HEK293 (cell line): Measurements from ENCODE around the gene CDCP2.

Experiments used
- CTCF ChIA-PET: fragments of 350-600 bp; formaldehyde crosslinking; extraction: SDS; loops from one replicate; lab custom pipeline; 2021; ENCODE audit warnings: antibody characterized with exemption; lab: Yijun Ruan, JAX
- POLR2A ChIA-PET: fragments of 300-600 bp; formaldehyde crosslinking; extraction: SDS; loops from one replicate; lab custom pipeline; 2020; ENCODE audit warnings: antibody characterized with exemption, inconsistent platforms; lab: Yijun Ruan, JAX
- H3K27ac ChIP-seq: fragments of 200-500 bp; sonication (Bioruptor generic); 2 replicates; pipeline ENCODE4 v1.5.1; 2014; ENCODE audit warnings: low read depth, low read length, control low read depth, inconsistent platforms; ENCODE audit errors: extremely low read depth
- H3K36me3 ChIP-seq, 2 experiments: fragments of 200-500 bp in 1 of 2; sonication (Bioruptor generic) in 1 of 2; 1 replicate in 1 of 2; 2 replicates in 1 of 2; pipeline ENCODE4 v1.5.1; 2014 to 2017; ENCODE audit warnings: inconsistent platforms in 2 of 2, low read length in 2 of 2; ENCODE audit not compliant: control insufficient read depth in 2 of 2, insufficient read depth in 1 of 2
- H3K4me1 ChIP-seq: fragments of 200-500 bp; sonication (Bioruptor generic); 2 replicates; pipeline ENCODE4 v1.5.1; 2014; ENCODE audit warnings: mild to moderate bottlenecking, low read length, inconsistent platforms; ENCODE audit not compliant: control insufficient read depth, insufficient read depth
- H3K4me3 ChIP-seq: 2 replicates; pipeline ENCODE4 v1.5.1; 2011; ENCODE audit warnings: low read depth, mild to moderate bottlenecking, control low read depth, low read length, moderate library complexity
- H3K9me3 ChIP-seq: fragments of 200-500 bp; sonication (Bioruptor generic); 2 replicates; pipeline ENCODE4 v1.5.1; 2014; ENCODE audit warnings: low read depth, low read length, inconsistent platforms; ENCODE audit not compliant: control insufficient read depth, insufficient read depth
- GFI1B ChIP-seq: fragments of 450-650 bp; formaldehyde crosslinking; IDR thresholded peaks from 2 replicates; pipeline ENCODE4 v1.5.1; 2016; ENCODE audit warnings: missing biosample characterization, missing genetic modification characterization
- GLI4 ChIP-seq: fragments of 450-650 bp; formaldehyde crosslinking; IDR thresholded peaks from 2 replicates; pipeline ENCODE4 v1.5.1; 2016; ENCODE audit warnings: missing biosample characterization, missing genetic modification characterization
- SP2 ChIP-seq: fragments of 450-650 bp; formaldehyde crosslinking; IDR thresholded peaks from 2 replicates; pipeline ENCODE4 v1.5.1; 2016; ENCODE audit warnings: missing biosample characterization, missing genetic modification characterization
- ZBTB1 ChIP-seq: fragments of 450-650 bp; formaldehyde crosslinking; IDR thresholded peaks from 2 replicates; pipeline ENCODE4 v1.5.1; 2016; ENCODE audit warnings: missing biosample characterization, missing genetic modification characterization
- ZFP41 ChIP-seq: fragments of 450-650 bp; formaldehyde crosslinking; IDR thresholded peaks from 2 replicates; pipeline ENCODE4 v1.5.1; 2016; ENCODE audit warnings: missing biosample characterization, missing genetic modification characterization, borderline replicate concordance
- ZNF10 ChIP-seq: fragments of 450-650 bp; formaldehyde crosslinking; IDR thresholded peaks from 2 replicates; pipeline ENCODE4 v1.5.1; 2017; ENCODE audit warnings: missing biosample characterization, missing genetic modification characterization
- ZNF121 ChIP-seq: fragments of 450-650 bp; formaldehyde crosslinking; IDR thresholded peaks from 2 replicates; pipeline ENCODE4 v1.5.1; 2016; ENCODE audit warnings: missing biosample characterization, missing genetic modification characterization
- ZNF132 ChIP-seq: fragments of 450-650 bp; formaldehyde crosslinking; IDR thresholded peaks from 2 replicates; pipeline ENCODE4 v1.5.1; 2017; ENCODE audit warnings: missing biosample characterization, missing genetic modification characterization, borderline replicate concordance
- ZNF133 ChIP-seq: fragments of 450-650 bp; formaldehyde crosslinking; IDR thresholded peaks from 2 replicates; pipeline ENCODE4 v1.5.1; 2016; ENCODE audit warnings: missing biosample characterization, missing genetic modification characterization
- ZNF19 ChIP-seq: fragments of 450-650 bp; formaldehyde crosslinking; IDR thresholded peaks from 2 replicates; pipeline ENCODE4; 2016; ENCODE audit warnings: missing biosample characterization, missing genetic modification characterization, low read depth
- ZNF221 ChIP-seq: fragments of 450-650 bp; formaldehyde crosslinking; IDR thresholded peaks from 2 replicates; pipeline ENCODE4 v1.5.1; 2017; ENCODE audit warnings: missing biosample characterization, missing genetic modification characterization, borderline replicate concordance
- ZNF239 ChIP-seq: fragments of 450-650 bp; formaldehyde crosslinking; IDR thresholded peaks from 2 replicates; pipeline ENCODE4 v1.5.1; 2016; ENCODE audit warnings: missing biosample characterization, missing genetic modification characterization
- ZNF473 ChIP-seq: fragments of 450-650 bp; formaldehyde crosslinking; IDR thresholded peaks from 2 replicates; pipeline ENCODE4 v1.5.1; 2017; ENCODE audit warnings: missing biosample characterization, missing genetic modification characterization
- ZNF510 ChIP-seq: fragments of 450-650 bp; formaldehyde crosslinking; IDR thresholded peaks from 2 replicates; pipeline ENCODE4 v1.5.1; 2018; ENCODE audit warnings: mild to moderate bottlenecking, missing genetic modification characterization, missing biosample characterization; ENCODE audit not compliant: insufficient replicate concordance
- ZNF555 ChIP-seq: fragments of 450-650 bp; formaldehyde crosslinking; conservative IDR thresholded peaks from 2 replicates; pipeline ENCODE4 v1.5.1; 2017; ENCODE audit warnings: missing biosample characterization, mild to moderate bottlenecking, missing genetic modification characterization, inconsistent platforms
- ZNF626 ChIP-seq: fragments of 450-650 bp; sonication (Bioruptor Pico); formaldehyde crosslinking; IDR thresholded peaks from 2 replicates; pipeline ENCODE4 v1.5.1; 2018; ENCODE audit warnings: missing biosample characterization, missing genetic modification characterization, inconsistent platforms
- ZNF830 ChIP-seq: fragments of 450-650 bp; IDR thresholded peaks from 2 replicates; pipeline ENCODE4 v1.5.0; 2018; ENCODE audit warnings: missing biosample characterization, missing genetic modification characterization, low read depth, mild to moderate bottlenecking, moderate library complexity
- ZNF837 ChIP-seq: fragments of 450-650 bp; formaldehyde crosslinking; IDR thresholded peaks from 2 replicates; pipeline ENCODE4 v1.5.1; 2016; ENCODE audit warnings: missing biosample characterization, missing genetic modification characterization
- TF ChIP-seq, protein P1 (sequence below): fragments of 450-650 bp; formaldehyde crosslinking; IDR thresholded peaks from 2 replicates; pipeline ENCODE4 v1.5.1; 2016; ENCODE audit warnings: missing biosample characterization, missing genetic modification characterization
- TF ChIP-seq, protein P2 (sequence below): sonication (generic); formaldehyde crosslinking; IDR thresholded peaks from 2 replicates; pipeline ENCODE4 v1.8.1; 2022; ENCODE audit warnings: mild to moderate bottlenecking, moderate library complexity, missing genetic modification reagents
- TF ChIP-seq, protein P3 (sequence below): fragments of 450-650 bp; formaldehyde crosslinking; IDR thresholded peaks from 2 replicates; pipeline ENCODE4 v1.5.1; 2016; ENCODE audit warnings: missing biosample characterization, missing genetic modification characterization
- TF ChIP-seq, protein P4 (sequence below): fragments of 450-650 bp; formaldehyde crosslinking; optimal IDR thresholded peaks from 2 replicates; pipeline ENCODE3; 2016; ENCODE audit warnings: missing biosample characterization, mild to moderate bottlenecking, missing genetic modification characterization
- TF ChIP-seq, protein P5 (sequence below): fragments of 450-650 bp; formaldehyde crosslinking; IDR thresholded peaks from 2 replicates; pipeline ENCODE4; 2016; ENCODE audit warnings: missing biosample characterization, missing genetic modification characterization
- TF ChIP-seq, protein P6 (sequence below): fragments of 450-650 bp; formaldehyde crosslinking; IDR thresholded peaks from 2 replicates; pipeline ENCODE4 v1.5.1; 2016; ENCODE audit warnings: missing biosample characterization, missing genetic modification characterization, low read depth

Gene CDCP2

DNA sequence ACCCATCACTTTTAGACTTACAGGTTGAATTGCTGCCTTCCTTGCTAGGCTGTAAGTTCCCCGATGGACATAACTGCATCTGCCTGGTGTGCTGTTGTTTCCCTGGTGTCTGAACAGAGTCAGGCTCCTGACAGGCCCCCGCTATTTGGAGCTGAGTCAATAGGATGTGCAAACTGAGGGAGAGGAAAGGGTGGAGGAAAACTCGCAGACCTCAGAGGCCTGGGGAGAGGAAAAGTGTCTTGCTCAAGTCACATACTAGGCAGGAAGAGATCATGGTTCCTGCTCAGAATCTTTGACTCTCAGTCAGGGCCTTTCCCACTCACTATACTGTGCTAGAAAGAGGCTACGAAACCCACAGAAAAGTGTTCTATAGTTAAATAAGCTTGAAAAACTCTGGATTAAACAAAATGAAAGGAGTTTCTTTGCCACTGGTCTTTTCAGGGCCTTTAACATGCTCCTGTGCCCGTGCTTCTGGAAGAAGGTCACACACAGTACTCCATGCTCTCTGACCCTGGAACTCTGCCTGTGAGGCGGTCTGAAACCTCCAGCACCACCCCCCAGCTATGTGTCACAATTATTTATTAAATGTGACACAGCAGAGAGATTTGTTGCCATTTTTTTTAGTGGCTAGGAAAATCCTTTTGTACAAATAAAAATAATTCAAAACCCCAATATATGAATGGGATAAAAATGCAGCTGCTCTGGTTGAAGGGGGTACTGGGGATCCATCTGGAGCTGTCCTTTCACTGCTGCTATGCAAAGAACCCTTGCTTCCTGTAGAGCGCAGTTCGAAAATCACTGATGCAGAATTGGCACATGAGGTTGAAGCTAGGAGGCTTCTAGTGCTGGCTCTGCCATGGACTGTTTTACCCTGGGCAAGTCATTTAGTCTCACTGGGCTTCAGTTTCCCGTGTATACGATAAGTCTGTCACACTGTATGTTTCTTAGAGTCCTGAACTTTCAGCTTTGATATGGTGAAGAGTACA, 20.1 kb upstream of the CDCP2 start:
- POLR2A ChIA-PET, result interaction anchor here (0.6 to 0.9 kb wide), 2 partner anchors 28 to 99 kb away, joined by 3 to 4 read pairs; partner anchors contain the start of gene MRPL37
- Histone ChIP-seq H3K27ac (no peak overlapping the region), H3K4me3 (no peak overlapping the region), H3K9me3 (no peaks in the 10 kb centered on the region), H3K36me3 (peaks cover 0 to 24% of the 10 kb centered on the region in 2 experiments; a peak in 1 of 3 replicates), H3K4me1 (no peaks in the 10 kb centered on the region)
- TF ChIP-seq, protein P1, sequence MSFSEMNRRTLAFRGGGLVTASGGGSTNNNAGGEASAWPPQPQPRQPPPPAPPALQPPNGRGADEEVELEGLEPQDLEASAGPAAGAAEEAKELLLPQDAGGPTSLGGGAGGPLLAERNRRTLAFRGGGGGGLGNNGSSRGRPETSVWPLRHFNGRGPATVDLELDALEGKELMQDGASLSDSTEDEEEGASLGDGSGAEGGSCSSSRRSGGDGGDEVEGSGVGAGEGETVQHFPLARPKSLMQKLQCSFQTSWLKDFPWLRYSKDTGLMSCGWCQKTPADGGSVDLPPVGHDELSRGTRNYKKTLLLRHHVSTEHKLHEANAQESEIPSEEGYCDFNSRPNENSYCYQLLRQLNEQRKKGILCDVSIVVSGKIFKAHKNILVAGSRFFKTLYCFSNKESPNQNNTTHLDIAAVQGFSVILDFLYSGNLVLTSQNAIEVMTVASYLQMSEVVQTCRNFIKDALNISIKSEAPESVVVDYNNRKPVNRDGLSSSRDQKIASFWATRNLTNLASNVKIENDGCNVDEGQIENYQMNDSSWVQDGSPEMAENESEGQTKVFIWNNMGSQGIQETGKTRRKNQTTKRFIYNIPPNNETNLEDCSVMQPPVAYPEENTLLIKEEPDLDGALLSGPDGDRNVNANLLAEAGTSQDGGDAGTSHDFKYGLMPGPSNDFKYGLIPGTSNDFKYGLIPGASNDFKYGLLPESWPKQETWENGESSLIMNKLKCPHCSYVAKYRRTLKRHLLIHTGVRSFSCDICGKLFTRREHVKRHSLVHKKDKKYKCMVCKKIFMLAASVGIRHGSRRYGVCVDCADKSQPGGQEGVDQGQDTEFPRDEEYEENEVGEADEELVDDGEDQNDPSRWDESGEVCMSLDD (tag by site-specific recombination), result no peak
- TF ChIP-seq, protein P2, sequence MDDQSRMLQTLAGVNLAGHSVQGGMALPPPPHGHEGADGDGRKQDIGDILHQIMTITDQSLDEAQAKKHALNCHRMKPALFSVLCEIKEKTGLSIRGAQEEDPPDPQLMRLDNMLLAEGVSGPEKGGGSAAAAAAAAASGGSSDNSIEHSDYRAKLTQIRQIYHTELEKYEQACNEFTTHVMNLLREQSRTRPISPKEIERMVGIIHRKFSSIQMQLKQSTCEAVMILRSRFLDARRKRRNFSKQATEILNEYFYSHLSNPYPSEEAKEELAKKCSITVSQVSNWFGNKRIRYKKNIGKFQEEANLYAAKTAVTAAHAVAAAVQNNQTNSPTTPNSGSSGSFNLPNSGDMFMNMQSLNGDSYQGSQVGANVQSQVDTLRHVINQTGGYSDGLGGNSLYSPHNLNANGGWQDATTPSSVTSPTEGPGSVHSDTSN (CRISPR knock-in tag), result no peak
- TF ChIP-seq ZNF830 (tag by site-specific recombination) (no peak), SP2 (tag by site-specific recombination) (no peak), ZNF626 (tag by site-specific recombination) (no peak), GLI4 (tag by site-specific recombination) (no peak), ZFP41 (tag by site-specific recombination) (no peak), GFI1B (tag by site-specific recombination) (no peak), ZNF555 (tag by site-specific recombination) (no peak), ZNF221 (tag by site-specific recombination) (no peak), ZNF10 (tag by site-specific recombination) (no peak), ZNF510 (tag by site-specific recombination) (no peak)
- TF ChIP-seq, protein P3, sequence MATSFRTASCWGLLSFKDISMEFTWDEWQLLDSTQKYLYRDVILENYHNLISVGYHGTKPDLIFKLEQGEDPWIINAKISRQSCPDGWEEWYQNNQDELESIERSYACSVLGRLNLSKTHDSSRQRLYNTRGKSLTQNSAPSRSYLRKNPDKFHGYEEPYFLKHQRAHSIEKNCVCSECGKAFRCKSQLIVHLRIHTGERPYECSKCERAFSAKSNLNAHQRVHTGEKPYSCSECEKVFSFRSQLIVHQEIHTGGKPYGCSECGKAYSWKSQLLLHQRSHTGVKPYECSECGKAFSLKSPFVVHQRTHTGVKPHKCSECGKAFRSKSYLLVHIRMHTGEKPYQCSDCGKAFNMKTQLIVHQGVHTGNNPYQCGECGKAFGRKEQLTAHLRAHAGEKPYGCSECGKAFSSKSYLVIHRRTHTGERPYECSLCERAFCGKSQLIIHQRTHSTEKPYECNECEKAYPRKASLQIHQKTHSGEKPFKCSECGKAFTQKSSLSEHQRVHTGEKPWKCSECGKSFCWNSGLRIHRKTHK (tag by site-specific recombination), result no peak
- TF ChIP-seq, protein P4, sequence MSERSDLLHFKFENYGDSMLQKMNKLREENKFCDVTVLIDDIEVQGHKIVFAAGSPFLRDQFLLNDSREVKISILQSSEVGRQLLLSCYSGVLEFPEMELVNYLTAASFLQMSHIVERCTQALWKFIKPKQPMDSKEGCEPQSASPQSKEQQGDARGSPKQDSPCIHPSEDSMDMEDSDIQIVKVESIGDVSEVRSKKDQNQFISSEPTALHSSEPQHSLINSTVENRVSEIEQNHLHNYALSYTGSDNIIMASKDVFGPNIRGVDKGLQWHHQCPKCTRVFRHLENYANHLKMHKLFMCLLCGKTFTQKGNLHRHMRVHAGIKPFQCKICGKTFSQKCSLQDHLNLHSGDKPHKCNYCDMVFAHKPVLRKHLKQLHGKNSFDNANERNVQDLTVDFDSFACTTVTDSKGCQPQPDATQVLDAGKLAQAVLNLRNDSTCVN (tag by site-specific recombination), result no peak
- CTCF ChIA-PET, result interaction anchor here (0.6 to 4.2 kb wide), 4 partner anchors 9 to 900 kb away, joined by 3 to 20 read pairs (median 5); no protein-coding TSS in a partner anchor

DNA sequence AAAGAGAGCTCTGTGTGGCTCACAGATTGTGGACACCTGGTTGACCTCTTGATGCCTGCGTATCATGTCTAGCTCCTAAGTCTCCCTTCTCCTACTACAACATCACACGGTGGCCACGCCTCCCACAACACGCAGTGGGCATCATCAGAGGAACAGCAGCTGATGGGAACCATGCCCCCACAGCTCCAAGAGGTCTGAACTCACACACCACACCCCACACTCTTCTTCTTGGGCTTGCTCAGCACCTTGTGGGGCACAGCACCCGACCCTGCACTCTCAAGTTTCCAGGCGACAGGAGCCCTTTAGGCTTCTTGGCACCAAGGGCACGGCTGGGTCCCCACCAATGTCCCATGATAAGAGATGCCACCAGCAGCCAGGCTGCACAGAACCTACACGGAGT, 18.8 kb upstream of the CDCP2 start:
- no peaks in the 10 kb centered on the region for H3K9me3 ChIP-seq
- ChIA-PET CTCF (interaction anchor here (0.6 to 4.2 kb wide), 2 partner anchors 10 to 235 kb away, joined by 4 to 20 read pairs; no protein-coding TSS in a partner anchor), POLR2A (interaction anchor here (0.5 kb wide), 1 partner anchor 355 kb away, joined by 5 read pairs; no protein-coding TSS in a partner anchor)
- H3K4me3 ChIP-seq, result no peak overlapping the region
- peaks cover 0 to 18% of the 10 kb centered on the region in 2 experiments; a peak in 1 of 3 replicates for H3K36me3 ChIP-seq
- no peaks in the 10 kb centered on the region for H3K4me1 ChIP-seq
- TF ChIP-seq ZNF132 (tag by site-specific recombination) (no peak), GFI1B (tag by site-specific recombination) (no peak), ZBTB1 (tag by site-specific recombination) (no peak), ZNF121 (tag by site-specific recombination) (no peak), ZNF837 (tag by site-specific recombination) (no peak), ZNF239 (tag by site-specific recombination) (no peak), ZNF133 (tag by site-specific recombination) (no peak), ZNF19 (no peak), ZNF473 (tag by site-specific recombination) (no peak)
- TF ChIP-seq, protein P5, sequence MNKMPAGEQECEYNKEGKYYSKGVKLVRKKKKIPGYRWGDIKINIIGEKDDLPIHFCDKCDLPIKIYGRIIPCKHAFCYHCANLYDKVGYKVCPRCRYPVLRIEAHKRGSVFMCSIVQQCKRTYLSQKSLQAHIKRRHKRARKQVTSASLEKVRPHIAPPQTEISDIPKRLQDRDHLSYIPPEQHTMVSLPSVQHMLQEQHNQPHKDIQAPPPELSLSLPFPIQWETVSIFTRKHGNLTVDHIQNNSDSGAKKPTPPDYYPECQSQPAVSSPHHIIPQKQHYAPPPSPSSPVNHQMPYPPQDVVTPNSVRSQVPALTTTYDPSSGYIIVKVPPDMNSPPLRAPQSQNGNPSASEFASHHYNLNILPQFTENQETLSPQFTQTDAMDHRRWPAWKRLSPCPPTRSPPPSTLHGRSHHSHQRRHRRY (tag by site-specific recombination), result no peak
- TF ChIP-seq, protein P6, sequence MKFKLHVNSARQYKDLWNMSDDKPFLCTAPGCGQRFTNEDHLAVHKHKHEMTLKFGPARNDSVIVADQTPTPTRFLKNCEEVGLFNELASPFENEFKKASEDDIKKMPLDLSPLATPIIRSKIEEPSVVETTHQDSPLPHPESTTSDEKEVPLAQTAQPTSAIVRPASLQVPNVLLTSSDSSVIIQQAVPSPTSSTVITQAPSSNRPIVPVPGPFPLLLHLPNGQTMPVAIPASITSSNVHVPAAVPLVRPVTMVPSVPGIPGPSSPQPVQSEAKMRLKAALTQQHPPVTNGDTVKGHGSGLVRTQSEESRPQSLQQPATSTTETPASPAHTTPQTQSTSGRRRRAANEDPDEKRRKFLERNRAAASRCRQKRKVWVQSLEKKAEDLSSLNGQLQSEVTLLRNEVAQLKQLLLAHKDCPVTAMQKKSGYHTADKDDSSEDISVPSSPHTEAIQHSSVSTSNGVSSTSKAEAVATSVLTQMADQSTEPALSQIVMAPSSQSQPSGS (tag by site-specific recombination), result no peak
- H3K27ac ChIP-seq, result no peak overlapping the region
